Lower leg skin (tissue), 3 donors: ENCODE measurements around the gene AQP1.

Experiments
- CTCF ChIP-seq, 3 donors: fragments of 450-650 bp; IDR thresholded peaks; one replicate each; pipeline ENCODE4 v1.5.1; 2016; ENCODE audit warnings: antibody characterized with exemption in 3 of 3, mild to moderate bottlenecking in 3 of 3, moderate library complexity in 2 of 3
- POLR2A ChIP-seq, 2 donors: fragments of 450-650 bp; IDR thresholded peaks; one replicate each; pipeline ENCODE4 v1.6.1; 2016 to 2017; ENCODE audit warnings: antibody characterized with exemption in 2 of 2, mild to moderate bottlenecking in 1 of 2, moderate library complexity in 1 of 2

GRCh38 chr7:30877015-30877769 lies 34.5 kb upstream of the AQP1 start:
- TF ChIP-seq CTCF (IDR thresholded peaks at IDR 0.05) (no peak), POLR2A (IDR thresholded peaks at IDR 0.05) (no peak)
